ENCODE measurements around the gene CAPN8.

CAPN8 gene

GRCh38 chr1:223665592-223666312 lies at the start of gene CAPN8:
CAPN8 (minus strand) TSS chr1:223665701; CDS start chr1:223665646, 55 bp downstream.
- no peak for DNase-seq (ENCODE audit: low spot score)

GRCh38 chr1:223714849-223715603 lies 49.5 kb upstream of the CAPN8 start:
- no peak for DNase-seq (ENCODE audit: low spot score)

GRCh38 chr1:223714421-223714724 lies 48.9 kb upstream of the CAPN8 start:
- DNase-seq (ENCODE audit: low spot score): no peak

GRCh38 chr1:223713546-223714420 lies 48.3 kb upstream of the CAPN8 start:
- DNase-seq (ENCODE audit: low spot score): no peak

GRCh38 chr1:223712850-223713474 lies 47.5 kb upstream of the CAPN8 start:
- no peak for DNase-seq (ENCODE audit: low spot score)

- DNase-seq (ENCODE audit: low spot score): peak; percentile 92
Observed at GRCh38 chr1:223712194-223712849, 46.8 kb upstream of the CAPN8 start, which contains the start of gene CAPN2. CAPN2 (plus strand) TSS chr1:223712539; CDS start chr1:223712641, 102 bp downstream.

GRCh38 chr1:223711747-223712193 lies 46.3 kb upstream of the CAPN8 start:
- DNase-seq (ENCODE audit: low spot score): no peak

- DNase-seq (ENCODE audit: low spot score): no peak
Observed at GRCh38 chr1:223711173-223711572, 45.7 kb upstream of the CAPN8 start.

GRCh38 chr1:223710179-223711133 lies 45.0 kb upstream of the CAPN8 start:
- DNase-seq (ENCODE audit: low spot score): no peak

GRCh38 chr1:223709598-223709997 lies 44.1 kb upstream of the CAPN8 start:
- no peak for DNase-seq (ENCODE audit: low spot score)

- DNase-seq (ENCODE audit: low spot score): no peak
Observed at GRCh38 chr1:223708651-223709268, 43.3 kb upstream of the CAPN8 start.

- no peak for DNase-seq (ENCODE audit: low spot score)
Observed at GRCh38 chr1:223708001-223708359, 42.5 kb upstream of the CAPN8 start.

GRCh38 chr1:223707256-223708000 lies 41.9 kb upstream of the CAPN8 start:
- DNase-seq (ENCODE audit: low spot score): no peak

- no peak for DNase-seq (ENCODE audit: low spot score)
Observed at GRCh38 chr1:223706077-223706973, 40.8 kb upstream of the CAPN8 start.

- DNase-seq (ENCODE audit: low spot score): no peak
Observed at GRCh38 chr1:223704921-223705878, 39.7 kb upstream of the CAPN8 start.

GRCh38 chr1:223703668-223704013 lies 38.1 kb upstream of the CAPN8 start:
- no peak for DNase-seq (ENCODE audit: low spot score)
